HS-27A (cell line): ENCODE measurements around the gene KPNB1.
"Not testable (repeated sequence)": the region's sequence is repeated elsewhere in the genome, so short reads cannot be mapped to it uniquely, and the experiment has no call there.

Experiments
- DNase-seq: peaks from one replicate; pipeline ENCODE4 v3.0.0-alpha.2; 2012; ENCODE audit warnings: low read depth, missing footprints

KPNB1 gene

DNA sequence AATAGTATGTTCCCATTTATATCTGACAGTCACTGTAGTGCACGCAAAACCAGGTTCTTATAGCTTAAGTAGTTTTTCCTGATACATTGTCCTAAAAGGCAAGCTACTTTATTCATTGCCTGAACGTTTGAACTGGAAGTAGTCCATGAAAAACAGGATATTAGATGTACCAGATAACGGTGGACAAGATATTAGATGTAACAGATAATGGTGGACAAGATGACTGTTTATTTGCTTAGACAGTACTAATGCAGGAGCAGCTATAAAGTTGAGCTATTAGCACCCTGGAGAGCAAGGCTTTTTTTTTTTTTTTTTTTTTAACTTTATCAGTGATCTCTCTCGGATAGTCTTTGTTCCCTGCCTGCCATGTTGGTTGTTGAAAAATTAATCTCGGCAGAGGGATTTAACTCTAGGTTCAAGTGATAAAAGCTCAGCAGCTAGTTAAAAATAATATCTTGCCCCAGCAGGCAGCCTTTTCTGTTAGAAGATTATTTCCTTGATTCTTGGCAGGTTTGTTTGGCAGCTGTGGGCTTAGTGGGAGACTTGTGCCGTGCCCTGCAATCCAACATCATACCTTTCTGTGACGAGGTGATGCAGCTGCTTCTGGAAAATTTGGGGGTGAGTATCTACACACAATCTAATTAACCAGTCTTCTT lies 26.9 kb downstream of the KPNB1 start:
- no peak for DNase-seq

DNA sequence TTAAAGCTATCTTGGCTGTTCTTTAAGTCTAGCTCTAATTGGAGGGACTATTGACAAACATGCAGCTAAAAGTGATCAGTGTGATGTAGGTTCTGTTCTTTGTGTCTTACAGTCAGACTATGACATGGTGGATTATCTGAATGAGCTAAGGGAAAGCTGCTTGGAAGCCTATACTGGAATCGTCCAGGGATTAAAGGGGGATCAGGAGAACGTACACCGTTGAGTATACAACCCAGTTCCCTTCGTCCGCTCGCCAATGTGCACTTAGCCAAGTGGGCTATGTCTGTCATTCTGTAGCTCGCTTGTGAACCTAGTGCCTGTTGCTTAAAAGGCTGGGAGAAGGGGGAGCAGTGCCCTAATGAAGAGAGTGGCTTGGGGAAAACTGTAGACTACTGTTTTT lies 28.5 kb downstream of the KPNB1 start:
- DNase-seq: no peak

DNA sequence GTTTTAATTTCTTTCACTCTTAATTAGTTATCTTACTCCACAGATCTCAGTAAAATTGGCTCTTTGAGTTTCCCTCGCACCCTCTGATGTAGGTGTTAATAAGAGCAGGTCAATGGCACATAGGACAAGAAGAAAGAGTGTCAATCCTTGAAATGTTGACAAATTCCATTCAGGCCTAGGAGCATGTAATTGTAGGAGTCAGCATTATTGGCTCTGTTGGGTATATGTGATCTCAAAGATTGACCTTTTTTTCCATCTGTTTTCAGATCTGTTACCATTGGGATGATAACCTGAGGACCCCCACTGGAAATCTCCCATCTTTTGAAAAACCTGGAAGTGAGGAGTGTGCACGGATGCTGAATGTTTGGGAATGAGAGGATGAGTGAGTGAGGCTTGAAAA lies 32.4 kb downstream of the KPNB1 start:
- no peak for DNase-seq

- not testable (repeated sequence) for DNase-seq
Measured at GRCh38 chr17:47682727-47683126, 33.0 kb downstream of the KPNB1 start.

DNA sequence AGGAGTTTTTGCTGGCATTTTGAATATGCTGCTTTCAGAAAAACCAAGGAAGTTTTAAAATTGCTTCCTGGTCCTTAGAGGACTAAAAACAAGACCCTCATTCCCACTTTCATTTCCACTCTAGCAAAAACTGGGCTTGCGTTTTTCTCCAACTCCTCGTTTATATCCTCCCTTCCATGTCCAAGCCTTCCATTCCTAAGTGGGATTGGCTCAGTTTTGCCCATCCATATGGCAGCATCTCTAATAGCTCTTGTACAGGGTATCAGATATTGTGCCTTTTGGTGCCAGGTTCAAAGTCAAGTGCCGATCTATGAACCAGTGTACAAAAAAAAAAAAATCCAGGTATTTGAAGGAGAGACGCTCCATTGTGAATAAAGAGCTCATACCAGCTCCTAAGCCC lies 34.3 kb downstream of the KPNB1 start:
- no peak for DNase-seq

DNA sequence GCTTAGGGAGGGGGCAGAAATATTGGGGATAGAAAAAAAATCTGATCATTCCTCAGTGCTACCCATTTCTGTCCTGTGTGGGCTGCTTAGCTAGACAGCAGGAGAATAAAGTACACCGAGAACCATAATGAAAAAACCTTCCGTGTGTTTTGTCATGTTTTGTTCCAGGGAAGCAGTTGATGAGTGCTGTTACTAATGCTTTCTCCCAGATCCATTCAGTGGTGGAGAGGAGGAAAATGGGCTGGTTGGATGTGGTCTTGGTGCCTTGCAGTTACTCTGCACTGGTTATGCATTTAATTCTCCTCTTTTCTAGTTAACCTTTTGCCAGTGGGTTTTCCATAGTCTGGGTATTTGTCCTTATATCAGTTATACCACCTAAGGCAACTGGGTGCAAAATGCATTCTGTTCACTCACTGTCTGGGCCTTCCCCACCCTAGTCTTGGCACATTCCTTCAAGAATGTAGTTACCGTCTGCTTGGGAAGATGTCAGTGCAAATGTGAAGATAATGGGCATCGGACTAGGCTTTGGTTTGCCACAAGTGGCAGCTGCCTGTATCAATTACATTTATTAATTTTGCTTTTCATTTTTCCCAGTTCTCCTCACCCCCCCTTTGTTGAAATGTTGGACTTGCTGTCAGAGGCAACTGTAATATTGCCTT lies 34.9 kb downstream of the KPNB1 start:
- DNase-seq: no peak

GRCh38 chr17:47685556-47686275 lies 36.0 kb downstream of the KPNB1 start:
- no peak for DNase-seq

- no peak for DNase-seq
Measured at GRCh38 chr17:47686276-47686635, 36.5 kb downstream of the KPNB1 start.

GRCh38 chr17:47686664-47687327 lies 37.1 kb downstream of the KPNB1 start:
- no peak for DNase-seq

DNA sequence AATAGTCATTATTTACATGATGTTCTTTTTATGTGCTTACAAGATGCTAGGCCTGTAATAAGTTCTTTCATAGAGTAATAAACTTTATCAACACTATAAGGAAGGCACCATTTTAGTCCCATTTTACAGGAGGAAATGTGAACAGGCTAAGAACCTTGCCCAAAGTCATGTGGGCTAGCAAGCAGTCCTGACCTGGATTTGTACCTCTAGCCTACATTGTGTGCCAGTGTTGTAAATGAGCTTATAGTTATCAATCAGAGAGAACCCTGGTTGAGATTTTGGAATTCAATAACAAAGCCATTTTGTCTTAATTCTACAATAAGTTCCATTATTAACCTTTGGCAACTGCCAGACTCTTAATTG lies 37.6 kb downstream of the KPNB1 start:
- no peak for DNase-seq

- no peak for DNase-seq
Measured at GRCh38 chr17:47687748-47688147, 38.0 kb downstream of the KPNB1 start.

DNA sequence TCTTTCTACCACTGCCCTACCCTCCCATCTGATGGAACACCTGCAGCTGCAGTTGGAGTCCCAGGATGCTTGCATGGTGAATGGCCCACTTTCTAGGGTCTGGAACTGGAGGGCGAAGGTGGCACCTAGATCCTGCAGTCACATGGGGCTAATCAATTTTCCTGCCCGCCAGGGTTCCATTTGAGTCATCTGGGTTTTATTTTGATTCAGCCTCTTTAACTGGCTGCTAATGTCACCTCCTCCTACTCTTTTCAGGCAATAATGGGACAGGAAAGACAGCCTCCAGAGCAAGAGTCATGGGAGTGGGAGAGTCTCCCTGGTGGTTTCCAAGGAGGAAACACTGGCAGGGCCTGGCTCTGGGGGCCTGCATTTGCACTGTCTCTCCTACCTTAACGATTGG lies 40.4 kb downstream of the KPNB1 start:
- DNase-seq: no peak

DNA sequence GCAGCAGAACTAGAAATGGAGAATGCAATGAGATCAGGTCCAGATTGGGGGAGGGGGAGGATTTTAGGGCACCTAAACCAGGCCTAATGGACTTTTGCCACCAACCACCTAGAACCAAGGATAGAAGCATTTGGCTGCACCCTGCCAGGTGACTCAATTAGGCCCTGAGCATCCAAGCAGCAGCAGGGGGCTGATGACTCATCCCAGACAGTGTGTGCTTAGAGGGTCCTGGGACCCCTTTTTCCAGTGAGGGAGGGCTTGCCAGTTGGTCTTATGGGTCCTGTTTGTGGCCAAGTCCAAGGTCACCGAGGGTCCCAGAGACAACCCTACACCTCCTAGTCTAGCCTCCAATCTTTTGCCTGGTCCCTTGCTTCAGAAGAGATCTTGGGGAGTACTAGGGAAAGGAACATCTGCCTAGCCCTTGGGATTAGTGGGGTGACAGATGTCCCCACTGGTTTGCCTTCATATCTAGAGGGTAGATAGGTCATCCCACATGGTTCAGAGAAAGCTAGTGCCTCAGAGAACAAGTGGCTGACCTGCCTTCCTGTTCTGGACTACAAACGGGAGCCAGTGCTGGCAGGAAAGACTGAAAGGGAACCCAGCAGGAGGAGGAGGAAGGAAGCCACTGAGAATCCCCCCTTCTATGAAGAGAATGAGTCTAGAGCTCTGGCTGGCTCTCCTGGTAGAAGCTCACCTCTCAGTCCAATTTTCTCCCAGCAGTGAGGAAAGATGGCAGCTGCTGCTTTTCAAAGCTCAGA lies 42.6 kb downstream of the KPNB1 start:
- no peak for DNase-seq

DNA sequence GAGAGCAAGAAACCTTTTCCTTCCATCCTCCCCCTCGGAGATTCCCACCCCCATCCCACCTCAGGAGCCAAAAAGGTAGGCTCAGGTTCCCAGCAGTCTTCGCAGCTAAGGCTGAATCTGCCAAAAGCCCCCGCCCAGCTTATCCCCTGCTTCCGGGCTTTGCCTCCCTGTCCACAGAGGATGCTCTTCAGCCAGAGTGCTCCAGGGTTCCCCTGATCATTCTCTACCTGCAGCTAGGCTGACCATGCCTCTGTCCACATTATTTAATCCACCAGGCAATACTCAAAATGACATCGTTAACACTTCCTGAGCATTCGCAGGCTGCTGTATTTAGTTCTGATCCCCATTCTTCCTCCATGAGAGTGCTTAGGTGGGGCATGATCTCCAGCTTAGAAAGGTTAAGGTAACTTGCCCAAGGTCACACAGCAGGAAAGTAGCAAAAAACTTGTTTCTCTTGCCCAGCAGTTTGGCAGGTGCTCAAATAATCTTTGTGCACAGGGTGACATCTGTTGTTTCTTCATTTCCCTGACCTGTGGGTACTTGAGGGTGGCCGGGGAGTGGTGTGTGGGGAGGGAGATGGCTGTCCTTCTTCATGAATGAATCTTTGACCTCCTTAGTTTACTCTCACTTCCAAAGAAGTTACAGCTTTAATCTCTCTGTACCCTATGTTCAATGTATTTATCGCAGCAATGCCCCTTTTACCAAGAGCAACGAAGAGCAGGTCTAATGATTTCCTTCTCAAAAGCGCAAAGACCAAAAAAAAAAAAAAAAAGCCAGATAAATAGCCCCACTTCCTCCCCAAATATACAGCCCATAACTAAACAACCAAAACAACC lies 43.4 kb downstream of the KPNB1 start:
- DNase-seq: no peak

- no peak for DNase-seq
Measured at GRCh38 chr17:47693731-47694580, 44.2 kb downstream of the KPNB1 start, which contains the start of gene TBKBP1. TSS of gene TBKBP1 (plus strand) at chr17:47694161. CDS start at chr17:47696113, 1,952 bp downstream.

- DNase-seq: no peak
Measured at GRCh38 chr17:47694581-47695428, 45.1 kb downstream of the KPNB1 start.

- no peak for DNase-seq
Measured at GRCh38 chr17:47695429-47696376, 46.0 kb downstream of the KPNB1 start.
